PFSK-1 (cell line): ENCODE data around the gene ANTXR1.

Experiments
- FOXP2 ChIP-seq: optimal IDR thresholded peaks from 2 replicates; pipeline ENCODE3; 2011; ENCODE audit warnings: borderline replicate concordance, control low read depth, inconsistent platforms; ENCODE audit not compliant: insufficient read depth; ENCODE audit errors: extremely low read length, extremely low read depth
- POLR2AphosphoS5 ChIP-seq: IDR thresholded peaks from 2 replicates; pipeline ENCODE4 v1.6.1; 2012; ENCODE audit warnings: low read depth, mild to moderate bottlenecking, control low read depth, low read length, moderate library complexity
- SIN3A ChIP-seq: IDR thresholded peaks from 2 replicates; pipeline ENCODE4 v1.6.1; 2012; ENCODE audit warnings: mild to moderate bottlenecking, low read length, moderate library complexity, borderline replicate concordance; ENCODE audit not compliant: insufficient read depth
- TAF1 ChIP-seq: IDR thresholded peaks from 2 replicates; pipeline ENCODE4 v1.6.1; 2012; ENCODE audit warnings: low read length, control low read depth, borderline replicate concordance; ENCODE audit not compliant: insufficient read depth
- TF ChIP-seq, protein P1 (sequence below), 2 experiments: IDR thresholded peaks; 2 replicates each; pipeline versions ENCODE4 v1.6.1 to v1.8.0; 2011 to 2012; ENCODE audit warnings: low read depth in 2 of 2, low read length in 2 of 2, control low read depth in 1 of 2, inconsistent platforms in 1 of 2, mild to moderate bottlenecking in 1 of 2, moderate library complexity in 1 of 2; ENCODE audit not compliant: insufficient read depth in 1 of 2

DNA sequence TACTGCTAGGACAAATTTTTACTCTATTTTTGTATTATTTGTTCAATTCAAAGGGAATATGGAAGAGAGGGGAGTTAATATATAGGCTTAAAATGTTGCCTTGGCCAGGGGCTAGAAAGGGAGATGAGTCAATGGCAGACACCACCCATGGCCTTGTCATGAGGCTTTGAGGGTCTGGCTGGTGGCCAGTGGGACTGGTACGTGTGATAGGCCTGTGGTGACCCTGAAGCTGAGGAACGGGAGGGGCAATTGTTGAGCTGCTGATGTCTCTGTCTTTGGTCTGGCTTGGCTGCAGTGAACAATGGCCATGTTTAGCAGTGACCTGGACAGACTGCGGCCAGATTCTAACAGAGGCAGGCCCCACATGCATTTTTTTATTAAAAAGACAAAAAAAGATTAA, 20.0 kb upstream of the ANTXR1 start:
- TF ChIP-seq, protein P1, sequence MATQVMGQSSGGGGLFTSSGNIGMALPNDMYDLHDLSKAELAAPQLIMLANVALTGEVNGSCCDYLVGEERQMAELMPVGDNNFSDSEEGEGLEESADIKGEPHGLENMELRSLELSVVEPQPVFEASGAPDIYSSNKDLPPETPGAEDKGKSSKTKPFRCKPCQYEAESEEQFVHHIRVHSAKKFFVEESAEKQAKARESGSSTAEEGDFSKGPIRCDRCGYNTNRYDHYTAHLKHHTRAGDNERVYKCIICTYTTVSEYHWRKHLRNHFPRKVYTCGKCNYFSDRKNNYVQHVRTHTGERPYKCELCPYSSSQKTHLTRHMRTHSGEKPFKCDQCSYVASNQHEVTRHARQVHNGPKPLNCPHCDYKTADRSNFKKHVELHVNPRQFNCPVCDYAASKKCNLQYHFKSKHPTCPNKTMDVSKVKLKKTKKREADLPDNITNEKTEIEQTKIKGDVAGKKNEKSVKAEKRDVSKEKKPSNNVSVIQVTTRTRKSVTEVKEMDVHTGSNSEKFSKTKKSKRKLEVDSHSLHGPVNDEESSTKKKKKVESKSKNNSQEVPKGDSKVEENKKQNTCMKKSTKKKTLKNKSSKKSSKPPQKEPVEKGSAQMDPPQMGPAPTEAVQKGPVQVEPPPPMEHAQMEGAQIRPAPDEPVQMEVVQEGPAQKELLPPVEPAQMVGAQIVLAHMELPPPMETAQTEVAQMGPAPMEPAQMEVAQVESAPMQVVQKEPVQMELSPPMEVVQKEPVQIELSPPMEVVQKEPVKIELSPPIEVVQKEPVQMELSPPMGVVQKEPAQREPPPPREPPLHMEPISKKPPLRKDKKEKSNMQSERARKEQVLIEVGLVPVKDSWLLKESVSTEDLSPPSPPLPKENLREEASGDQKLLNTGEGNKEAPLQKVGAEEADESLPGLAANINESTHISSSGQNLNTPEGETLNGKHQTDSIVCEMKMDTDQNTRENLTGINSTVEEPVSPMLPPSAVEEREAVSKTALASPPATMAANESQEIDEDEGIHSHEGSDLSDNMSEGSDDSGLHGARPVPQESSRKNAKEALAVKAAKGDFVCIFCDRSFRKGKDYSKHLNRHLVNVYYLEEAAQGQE (IDR thresholded peaks at IDR 0.05; ENCODE audit: insufficient read depth in 1 of 2, low read depth in 2 of 2, low read length in 2 of 2): no peak
- TF ChIP-seq SIN3A (no peak), POLR2AphosphoS5 (no peak), TAF1 (no peak), FOXP2 (no peak)
